ENCODE results near the gene PPP4R1.
"Not testable (repeated sequence)": the region's sequence is repeated elsewhere in the genome, so short reads cannot be mapped to it uniquely, and the experiment has no call there.

The PPP4R1 gene

DNA sequence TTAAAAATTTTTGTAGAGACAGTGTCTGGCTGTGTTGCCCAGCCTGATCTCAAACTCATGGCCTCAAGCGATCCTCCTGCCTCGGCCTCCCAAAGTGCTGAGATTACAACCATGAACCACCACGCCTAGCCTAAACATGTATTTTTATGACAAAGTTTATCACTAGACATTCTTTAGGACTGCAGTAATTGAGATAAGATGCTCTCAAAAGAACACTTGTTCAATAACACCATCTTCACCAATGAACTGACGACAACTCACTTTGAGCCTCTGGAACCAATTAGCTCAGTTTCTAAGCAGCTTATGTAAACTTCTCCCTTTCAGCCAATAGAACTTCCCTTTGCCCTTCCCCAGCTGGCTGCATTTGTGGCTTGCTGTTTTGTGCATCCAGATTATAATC, 15.3 kb upstream of the PPP4R1 start:
- DNase-seq = no peak

DNA sequence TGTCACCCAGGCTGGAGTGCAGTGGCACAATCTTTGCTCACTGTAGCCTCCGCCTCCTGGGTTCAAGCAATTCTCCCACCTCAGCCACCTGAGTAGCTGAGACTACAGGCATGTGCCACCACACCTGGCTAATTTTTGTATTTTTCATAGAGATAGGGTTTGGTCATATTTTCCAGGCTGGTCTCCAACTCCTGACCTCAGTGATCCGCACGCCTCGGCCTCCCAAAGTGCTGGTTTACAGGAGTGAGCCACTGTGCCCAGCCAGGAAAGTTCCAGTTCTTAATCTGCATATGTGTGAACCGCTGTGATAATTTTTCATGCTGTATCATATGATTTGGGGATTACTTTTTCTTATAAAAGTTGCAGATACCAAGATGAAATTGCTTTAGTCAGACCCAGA, 14.6 kb upstream of the PPP4R1 start:
- no peak for DNase-seq

DNA sequence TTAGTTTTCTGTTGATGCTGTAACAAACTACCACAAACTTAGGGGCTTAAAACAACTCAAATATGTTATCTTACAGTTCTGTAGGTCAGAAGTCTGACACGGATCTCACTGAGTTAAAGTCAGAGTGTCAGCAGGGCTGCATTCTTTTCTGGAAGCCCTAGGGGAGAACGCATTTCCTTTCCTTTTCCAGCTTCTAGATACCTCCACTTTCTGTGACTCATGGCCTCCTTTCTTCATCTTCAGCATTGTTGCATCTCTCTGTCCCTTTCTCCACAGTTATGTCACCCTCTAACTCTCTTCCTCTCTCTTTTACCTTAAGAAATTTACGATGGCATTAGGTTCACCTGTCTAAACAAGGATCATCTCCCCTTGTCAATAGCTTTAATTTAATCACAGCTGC, 13.3 kb upstream of the PPP4R1 start:
- no peak for DNase-seq

GRCh38 chr18:9619990-9620389, 5.6 kb upstream of the PPP4R1 start:
- DNase-seq = no peak

- DNase-seq = no peak
Measured at GRCh38 chr18:9619545-9619944, 5.2 kb upstream of the PPP4R1 start.

DNA sequence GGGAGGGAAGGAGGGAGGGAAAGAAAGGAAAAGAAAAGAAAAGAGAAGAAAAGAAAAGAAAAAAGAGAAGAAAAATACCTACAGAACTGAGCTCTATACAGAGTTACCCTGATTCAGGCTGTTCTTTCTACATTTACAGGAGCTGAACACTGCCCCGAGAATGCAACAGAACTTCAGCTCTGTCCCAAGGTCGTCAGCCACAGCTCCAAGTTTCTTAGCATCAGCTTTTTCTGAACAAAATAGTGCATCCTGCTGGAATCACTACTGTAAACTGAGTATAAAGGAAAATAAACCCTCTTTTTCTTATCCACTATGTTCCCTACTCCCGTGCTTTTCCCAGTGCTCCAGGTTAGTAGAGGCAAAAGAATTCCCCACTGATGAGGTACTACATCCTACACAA, 4.7 kb upstream of the PPP4R1 start:
- no peak for DNase-seq

- DNase-seq = no peak
Measured at GRCh38 chr18:9617006-9617542, 2.7 kb upstream of the PPP4R1 start.

DNA sequence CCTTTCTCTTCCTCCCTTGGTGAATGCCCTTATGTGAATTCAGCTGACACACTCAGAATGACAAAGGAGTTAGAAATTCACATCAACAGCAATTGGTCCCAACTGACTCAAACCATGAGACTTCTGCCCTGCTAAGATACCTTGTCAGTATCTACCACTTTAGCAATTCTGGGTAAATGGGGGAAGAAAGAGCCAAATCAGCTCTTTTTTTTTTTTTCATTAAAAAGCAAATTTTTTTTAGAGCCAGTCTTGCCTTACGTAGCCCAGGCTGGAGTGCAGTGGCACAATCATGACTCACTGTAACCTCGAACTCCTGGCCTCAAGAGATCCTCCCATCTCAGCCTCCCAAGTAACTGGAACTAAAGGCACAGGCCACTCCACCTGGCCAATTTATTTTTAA, 1.7 kb upstream of the PPP4R1 start:
- DNase-seq = no peak

GRCh38 chr18:9615280-9615797, 980 bp upstream of the PPP4R1 start:
- no peak for DNase-seq

DNA sequence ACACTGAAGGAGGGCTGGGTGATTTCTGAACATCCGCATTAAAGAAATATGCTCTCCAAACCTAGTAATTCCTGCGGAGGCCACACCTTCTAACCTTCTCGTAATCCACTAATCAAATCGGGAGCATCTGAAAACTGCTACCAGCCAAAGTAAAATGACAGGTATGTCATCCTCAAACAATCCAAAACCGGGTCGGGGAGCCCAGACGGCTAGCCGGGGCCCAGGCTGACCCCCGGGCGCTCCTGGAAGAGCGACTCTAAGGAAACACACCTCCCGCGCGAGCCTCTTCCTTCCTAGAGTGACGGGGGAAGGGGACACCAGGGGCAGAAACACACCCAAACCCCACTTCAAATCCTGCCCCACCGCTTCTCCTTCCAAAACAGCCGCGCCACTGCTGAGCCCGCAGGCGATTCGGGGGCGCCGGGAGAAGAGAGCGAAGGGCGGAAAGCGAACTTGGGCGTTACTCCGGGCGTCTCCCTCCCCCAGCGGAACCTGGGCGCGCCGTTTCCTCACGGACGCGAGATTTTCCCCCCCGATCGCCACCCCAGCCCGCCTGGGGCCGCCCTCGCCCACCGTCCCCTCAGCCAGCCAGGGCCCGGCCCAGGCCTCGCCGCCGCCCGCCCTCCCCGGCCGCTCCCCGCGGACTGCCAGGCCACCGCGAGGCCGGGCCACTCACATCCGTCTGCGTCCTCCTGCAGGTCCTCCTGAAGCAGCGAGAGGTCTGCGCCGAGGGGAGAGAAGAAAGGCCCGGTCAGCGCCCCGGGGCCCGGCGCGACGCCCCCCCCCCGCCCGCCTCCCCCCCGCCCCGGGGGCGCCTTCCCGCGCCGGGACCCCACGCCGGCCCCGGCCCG, 584 bp downstream of the PPP4R1 start:
- peak; percentile 79 for DNase-seq

GRCh38 chr18:9612977-9613376, 1.4 kb downstream of the PPP4R1 start:
- DNase-seq = no peak

DNA sequence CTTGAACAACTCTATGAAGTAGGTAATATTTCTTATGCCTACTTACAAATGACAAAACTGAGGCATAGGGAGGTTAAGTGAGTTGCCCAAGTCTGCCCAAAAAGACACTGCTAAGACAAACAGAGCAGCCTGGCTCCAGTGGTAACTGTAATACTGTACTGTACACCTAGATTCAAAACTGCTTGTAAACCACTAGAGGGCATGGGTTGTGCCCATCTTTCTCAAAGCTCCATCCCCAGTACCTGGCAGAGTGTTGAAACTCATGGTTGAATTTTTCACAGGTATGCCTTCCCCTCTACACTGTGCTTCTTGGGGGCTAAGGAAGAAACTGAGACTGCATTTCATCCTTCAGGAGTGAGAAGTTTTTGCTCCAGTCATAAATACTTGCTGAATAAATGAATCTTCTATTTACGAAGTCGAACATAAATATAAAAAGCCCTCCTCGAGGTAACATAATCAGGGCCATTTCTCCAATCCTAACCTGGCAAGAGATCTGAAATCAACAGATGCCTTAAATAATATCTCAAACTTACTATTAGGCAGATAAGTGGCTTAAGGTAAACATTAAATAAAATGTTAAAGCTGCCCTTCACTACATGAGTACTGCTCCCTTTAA, 2.0 kb downstream of the PPP4R1 start:
- peak; percentile 58 for DNase-seq

- DNase-seq = no peak
Measured at GRCh38 chr18:9609190-9609589, 5.2 kb downstream of the PPP4R1 start.

DNA sequence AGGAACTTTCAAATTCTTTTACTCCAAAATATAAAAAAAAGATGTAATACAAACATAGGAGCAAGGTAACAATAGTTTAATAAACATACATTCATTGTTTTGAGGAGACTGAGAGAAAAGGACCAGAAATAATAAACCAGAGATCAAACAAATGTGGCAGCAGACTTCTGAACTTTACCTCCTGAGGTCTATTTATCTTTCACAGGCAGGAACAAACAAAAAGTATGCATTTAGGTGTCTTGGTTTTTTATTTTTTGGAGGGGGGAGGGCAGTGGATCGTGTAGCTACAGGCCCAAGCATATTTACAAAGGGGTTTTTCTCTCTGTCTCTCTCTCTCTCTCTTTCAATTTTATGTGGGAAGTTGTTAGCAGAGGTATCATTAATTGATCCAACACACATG, 5.6 kb downstream of the PPP4R1 start:
- no peak for DNase-seq

DNA sequence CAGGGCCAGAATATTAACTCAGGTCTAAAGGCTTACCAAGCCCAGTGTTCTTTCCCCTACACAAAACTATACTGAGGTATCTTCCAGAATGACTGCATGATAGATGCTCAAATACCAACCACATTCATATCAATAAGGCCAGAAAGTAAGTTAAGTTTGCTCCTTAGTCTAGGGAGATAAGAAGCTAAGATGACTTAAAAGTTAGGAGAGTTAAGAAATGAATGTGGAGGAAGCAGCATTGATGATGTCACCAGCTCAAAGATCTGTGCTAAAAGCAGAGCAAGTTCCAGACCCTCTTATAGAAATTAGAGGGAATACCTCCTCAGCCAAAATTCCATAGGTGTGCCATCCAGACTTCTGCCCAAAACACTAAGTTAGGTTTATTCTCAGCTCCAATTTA, 6.1 kb downstream of the PPP4R1 start:
- DNase-seq = no peak

DNA sequence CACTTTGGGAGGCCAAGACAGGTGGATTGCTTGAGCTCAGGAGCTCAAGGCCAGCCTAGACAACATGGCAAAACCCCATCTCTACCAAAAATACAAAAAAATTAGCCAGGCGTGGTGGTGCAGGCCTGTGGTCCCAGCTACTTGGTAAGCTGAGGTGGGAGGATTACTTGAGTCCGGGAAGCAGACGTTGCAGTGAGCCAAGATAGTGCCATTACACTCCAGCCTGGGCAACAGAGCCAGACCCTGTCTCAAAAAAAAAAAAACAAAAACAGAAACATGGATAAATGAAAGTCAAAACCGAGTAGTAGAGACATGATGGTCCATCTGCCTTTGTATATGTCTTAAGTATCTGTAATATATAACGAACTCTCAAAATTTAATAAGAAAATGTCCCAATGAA, 7.2 kb downstream of the PPP4R1 start:
- not testable (repeated sequence) for DNase-seq

DNA sequence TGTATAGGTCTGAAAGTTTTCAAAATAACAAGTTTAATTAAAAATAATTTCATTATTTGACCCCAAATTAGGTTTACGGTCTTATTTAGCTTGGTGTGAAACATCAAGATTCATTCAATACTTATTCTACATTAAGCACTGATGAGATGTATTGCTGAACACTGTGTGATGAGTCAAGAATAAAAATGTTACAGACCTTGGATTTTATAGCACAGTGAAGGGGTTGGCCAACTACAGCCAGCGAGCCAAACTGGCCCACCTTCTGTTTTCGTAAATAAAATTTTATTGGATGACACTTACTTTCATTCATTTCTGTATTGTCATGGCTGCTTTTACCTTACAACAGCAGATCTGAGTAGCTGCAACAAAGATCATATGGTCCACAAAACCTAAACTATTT, 8.3 kb downstream of the PPP4R1 start:
- DNase-seq = no peak

DNA sequence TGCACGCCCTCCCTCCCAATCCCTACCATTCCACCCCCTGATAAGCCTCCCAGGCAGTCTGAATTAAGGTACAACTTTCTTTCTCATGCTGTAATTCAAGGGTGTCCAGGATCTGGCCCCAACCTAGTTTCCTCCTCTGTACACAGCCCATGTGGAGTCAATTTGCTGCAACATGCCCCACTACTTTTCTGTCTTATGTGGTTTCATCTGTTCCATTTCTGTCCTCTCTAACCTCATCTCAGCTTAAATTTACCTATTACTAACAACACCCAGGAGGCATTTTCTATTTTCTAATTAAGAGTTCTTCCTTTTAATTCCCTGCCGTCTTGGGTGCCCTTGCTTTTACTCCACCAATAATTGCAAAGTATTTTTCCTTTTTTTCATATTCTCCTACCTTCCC, 10.0 kb downstream of the PPP4R1 start:
- DNase-seq = no peak

- no peak for DNase-seq
Measured at GRCh38 chr18:9599328-9599727, 15.0 kb downstream of the PPP4R1 start.

DNA sequence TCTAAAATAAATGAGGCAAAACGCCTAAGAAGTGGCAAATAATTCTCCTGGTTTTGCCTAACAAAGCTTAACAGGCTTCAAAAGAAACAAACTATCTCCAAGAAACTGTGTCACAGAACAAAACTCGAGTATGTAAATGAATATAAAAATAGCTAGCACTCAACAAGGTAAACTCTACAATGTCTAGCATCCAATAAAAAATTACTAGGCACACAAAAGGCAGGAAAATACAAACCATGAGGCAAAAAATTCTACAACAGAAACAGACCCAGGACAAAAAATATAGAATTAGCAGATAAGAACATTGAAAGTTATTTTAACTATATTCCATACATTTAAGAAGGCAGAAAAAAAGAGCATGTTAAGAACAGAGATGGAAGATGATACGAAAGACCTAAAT, 16.8 kb downstream of the PPP4R1 start:
- no peak for DNase-seq

GRCh38 chr18:9596843-9597526, 17.4 kb downstream of the PPP4R1 start:
- DNase-seq = no peak

GRCh38 chr18:9596226-9596625, 18.1 kb downstream of the PPP4R1 start:
- DNase-seq = no peak

- no peak for DNase-seq
Measured at GRCh38 chr18:9594823-9595596, 19.3 kb downstream of the PPP4R1 start.

Data from activated CD8-positive, alpha-beta memory T cell treated with anti-CD3 and anti-CD28 coated beads for 24 hours (primary cell).